Adipose tissue (tissue), 3 donors: ENCODE measurements around the gene ELF4. TPM values are rescaled to one million over a fixed set of nuclear protein-coding genes. Genes with fewer than 3 reads are reported as not detected.
"Not testable (repeated sequence)": the region's sequence is repeated elsewhere in the genome, so short reads cannot be mapped to it uniquely, and the experiment has no call there.

Experiments
- H3K27ac ChIP-seq: one replicate; pipeline ENCODE4 v1.5.1; 2013; ENCODE audit warnings: low read depth, low read length
- WGBS, 3 donors: extraction: QIAGEN DNeasy Blood & Tissue Kit; methylation state at CpG; one replicate each; pipeline ENCODE4 v1.1.7; 2013; 5-methylcytosine and 5-hydroxymethylcytosine counted together
- polyA plus RNA-seq, 3 donors: library from polyadenylated mRNA; stranded (reverse); fragments of 200-250 nt; gene quantifications; one replicate each; pipeline ENCODE4 v1.2.3, GENCODE V29; 2013
- donor health status: healthy with polysubstance abuse.
- donor health status: Bipolar disorder and iron deficiency.
- donor health status: healthy.

The ELF4 gene
- polyA plus RNA-seq, 3 donors, result 1.6 to 10.0 (median 6.7) TPM

DNA sequence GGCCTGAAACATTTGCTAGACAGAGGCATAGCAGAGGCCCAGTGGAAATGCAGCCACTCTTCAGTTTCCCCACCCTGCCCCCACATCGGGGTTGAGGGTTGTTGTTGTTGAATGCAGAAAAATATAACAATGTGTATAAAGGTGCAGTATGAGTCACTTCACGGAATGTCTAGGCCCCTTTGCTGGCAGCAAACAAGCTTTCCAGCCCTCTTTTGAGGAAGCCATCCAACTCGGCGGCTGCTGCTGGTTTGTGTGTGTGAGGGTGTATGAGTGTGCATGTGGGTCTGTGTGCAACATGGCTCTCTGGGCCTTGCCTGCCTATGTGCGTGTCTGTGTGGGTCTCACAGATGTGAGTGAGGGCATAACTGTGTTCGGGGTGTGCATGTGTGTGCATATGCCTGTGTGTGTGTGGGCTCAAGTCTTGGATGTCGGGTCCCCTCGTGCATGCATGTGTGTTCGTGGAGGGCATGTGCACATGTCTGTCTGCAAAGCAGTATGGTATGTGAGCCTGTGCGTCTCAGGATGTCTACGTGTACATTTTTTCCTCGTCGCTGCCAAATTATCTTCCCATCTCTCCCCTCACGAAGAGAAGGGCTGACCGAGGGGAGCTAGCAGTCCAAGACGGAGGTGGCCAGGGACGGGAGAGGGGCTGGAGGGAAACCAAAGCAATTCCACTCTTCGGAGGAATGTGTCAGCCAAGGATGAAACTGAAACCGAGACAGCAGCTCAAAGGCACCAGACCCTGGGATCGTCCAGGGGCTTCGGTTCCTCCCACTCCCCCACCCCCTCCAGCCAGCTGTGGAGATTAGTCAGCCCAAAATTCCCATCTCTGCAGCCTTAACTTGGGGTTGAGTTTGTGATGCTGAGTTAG lies 8.4 kb upstream of the ELF4 start:
- H3K27ac ChIP-seq, result no peak overlapping the region
- WGBS, 3 donors, result 52 to 62% (median 53%) methylated on average over 20 to 21 of the region's 21 CpGs

GRCh38 chrX:130117166-130117565 lies 6.9 kb upstream of the ELF4 start:
- no peak overlapping the region for H3K27ac ChIP-seq
- 78 to 96% (median 89%) methylated on average over 6 to 7 of the region's 7 CpGs for WGBS, 3 donors

DNA sequence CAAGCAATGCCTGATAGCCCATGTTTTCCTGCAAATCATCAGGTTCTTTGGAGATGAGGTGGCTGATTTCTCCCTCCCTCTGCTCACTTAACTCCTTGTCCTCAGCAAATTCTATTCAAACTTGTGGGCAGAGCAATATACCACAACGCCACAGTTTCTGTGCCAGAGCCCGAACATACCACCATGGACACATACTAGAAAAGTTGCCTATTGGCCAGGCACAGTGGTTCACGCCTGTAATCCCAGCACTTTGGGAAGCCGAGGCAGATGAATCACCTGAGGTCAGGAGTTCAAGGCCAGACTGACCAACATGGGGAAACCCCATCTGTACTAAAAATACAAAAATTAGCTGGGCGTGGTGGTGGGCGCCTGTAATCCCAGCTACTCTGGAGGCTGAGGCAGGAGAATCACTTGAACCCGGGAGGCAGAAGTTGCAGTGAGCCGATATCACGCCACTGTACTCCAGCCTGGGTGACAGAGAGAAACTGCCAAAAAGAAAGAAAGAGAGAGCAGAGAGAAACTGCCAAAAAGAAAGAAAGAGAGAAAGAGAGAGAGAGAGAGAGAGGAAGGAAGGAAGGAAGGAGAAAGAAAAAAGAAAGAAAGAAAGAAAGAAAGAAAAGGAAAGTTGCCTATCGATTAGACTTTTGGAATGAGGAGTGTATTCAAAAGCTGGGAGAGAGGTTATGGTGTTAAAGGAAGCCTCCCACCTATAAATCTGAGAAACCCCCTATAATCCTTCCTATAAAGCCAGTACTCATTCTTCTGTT lies 5.0 kb upstream of the ELF4 start:
- 76 to 89% (median 85%) methylated on average over 10 of the region's 10 CpGs for WGBS, 3 donors
- H3K27ac ChIP-seq, result not testable (repeated sequence)

DNA sequence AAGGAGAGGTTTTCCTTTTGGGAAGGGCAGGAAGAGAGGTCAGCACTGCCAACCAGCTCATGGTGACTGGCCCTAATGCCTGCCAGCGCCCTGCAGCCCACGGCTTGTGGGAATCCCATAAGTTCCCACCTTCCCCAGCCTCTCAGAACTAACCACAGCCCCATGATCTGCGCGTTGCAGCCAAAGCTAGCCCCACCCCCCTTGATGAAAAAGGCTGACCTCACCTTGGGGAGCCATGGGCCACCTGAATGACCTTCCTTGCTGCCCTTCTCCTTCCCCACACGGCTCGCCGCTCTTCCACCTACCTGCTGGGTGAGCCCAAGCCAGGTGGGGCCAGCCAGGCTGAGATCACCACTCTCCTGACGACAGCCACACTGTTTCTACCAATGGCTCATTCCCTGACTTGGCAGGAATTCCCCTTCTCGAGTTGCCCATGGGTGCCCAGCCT lies 3.9 kb upstream of the ELF4 start:
- 66 to 89% (median 73%) methylated on average over 3 to 9 of the region's 9 CpGs for WGBS, 3 donors
- no peak overlapping the region for H3K27ac ChIP-seq

GRCh38 chrX:130111220-130112154 lies 1.2 kb upstream of the ELF4 start:
- WGBS, 3 donors, result 35 to 47% (median 37%) methylated on average over 29 to 43 of the region's 43 CpGs
- no peak overlapping the region for H3K27ac ChIP-seq

GRCh38 chrX:130109429-130110378 lies 593 bp downstream of the ELF4 start:
- H3K27ac ChIP-seq, result peak overlapping the region; percentile 66
- WGBS, 3 donors, result 1 to 35% (median 23%) methylated on average over 14 to 81 of the region's 81 CpGs

DNA sequence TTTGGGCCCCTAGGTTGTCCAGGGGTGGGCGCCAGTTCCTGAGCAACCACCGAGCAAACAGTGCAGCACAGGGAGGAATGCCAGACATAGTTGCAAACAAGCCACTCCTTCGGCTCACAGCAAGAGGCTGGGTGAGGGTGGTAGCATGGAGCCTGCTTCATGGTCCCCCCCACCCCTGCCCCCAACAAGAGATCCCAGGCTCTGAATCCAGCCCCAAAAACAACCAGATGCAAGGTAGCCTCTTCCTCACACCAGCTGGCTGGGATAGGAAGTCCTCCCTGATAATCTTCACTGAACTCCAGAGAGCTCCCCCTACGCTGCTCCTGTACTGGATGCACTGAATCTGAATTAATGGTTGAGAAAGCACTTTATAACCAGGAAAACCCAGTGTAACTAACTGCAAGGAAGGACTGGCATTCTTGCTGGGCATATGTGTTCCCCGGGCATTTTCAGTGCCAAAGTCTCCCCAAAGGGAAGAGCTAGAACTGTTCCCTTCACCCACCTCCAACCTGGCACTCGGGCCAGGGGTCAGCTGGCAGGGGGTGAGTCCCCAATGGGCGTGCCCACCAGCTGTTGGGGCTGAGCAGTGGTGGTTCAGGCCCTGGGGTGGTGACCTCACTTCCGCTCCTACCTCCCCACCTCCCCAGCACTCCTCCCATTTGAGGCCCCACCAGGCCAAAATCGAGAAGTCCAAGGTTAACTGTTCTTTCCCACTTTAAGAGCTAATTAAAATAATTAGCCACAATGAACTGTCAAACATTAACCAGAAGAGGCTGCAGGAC lies 1.5 kb downstream of the ELF4 start:
- no peak overlapping the region for H3K27ac ChIP-seq
- WGBS, 3 donors, result 14 to 66% (median 38%) methylated on average over 9 of the region's 9 CpGs

DNA sequence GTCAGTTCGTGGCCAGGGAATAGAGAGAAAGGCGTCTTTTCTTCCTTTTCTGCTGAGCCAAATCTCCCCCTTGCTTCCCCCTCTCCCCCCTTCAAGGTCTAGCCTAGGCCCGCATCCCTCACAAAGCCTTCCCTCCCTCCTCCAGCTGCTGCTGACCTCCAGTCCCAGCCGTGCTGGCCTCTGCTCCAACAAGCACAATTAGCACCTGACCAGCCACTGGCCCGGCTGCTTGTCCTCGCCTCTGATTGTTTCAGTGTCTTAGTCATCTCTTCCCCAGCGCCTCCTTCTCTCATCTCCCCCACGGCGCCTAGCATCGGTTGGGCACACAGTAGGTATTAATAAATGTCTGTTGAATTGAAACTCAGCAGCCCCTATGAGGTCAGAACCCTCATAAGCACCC lies 4.2 kb downstream of the ELF4 start:
- WGBS, 3 donors, result 39 to 69% (median 57%) methylated on average over 8 to 10 of the region's 10 CpGs
- no peak overlapping the region for H3K27ac ChIP-seq

DNA sequence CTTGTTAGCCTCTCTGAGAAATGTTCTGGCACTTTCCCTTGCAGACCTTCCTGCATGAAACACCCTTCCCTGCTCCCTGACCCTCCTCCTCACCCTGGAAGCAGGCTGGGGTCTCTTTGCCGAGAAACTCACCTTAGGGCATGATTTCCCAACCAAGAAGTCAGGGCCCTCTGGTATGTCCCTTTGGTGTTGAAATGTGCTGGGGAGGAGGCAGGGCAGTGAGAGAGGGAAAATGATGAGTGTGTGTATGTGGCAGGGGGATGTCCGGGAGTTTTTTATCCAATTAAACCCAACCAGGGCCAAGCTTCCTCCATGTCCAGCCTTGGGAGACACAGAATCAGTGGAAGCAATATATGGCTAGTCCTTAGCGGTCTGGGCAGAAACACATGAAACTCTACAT lies 5.1 kb downstream of the ELF4 start:
- H3K27ac ChIP-seq, result no peak overlapping the region
- WGBS, 3 donors, result 56 to 82% (median 68%) methylated on average over 3 of the region's 3 CpGs

DNA sequence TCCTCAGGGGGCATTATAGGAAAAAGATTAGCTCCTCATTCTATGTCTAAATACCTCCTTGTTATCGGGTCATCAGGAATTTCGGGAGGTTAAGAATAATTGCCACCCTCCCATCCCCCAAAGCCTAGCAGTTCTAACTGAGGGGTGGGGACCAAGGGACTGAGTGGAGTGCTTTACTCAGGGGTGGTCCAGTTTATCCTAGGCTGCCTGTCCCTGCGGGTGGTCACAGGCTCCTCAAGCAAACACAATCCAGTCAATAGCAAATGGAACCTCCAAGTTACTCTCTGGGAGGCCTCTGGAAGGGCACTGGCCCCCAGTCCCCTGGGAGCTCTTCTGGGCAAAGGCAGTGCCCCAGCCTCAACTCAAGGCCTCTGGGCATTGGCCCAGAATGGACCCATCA lies 6.7 kb downstream of the ELF4 start:
- no peak overlapping the region for H3K27ac ChIP-seq
- WGBS, 3 donors, result 68 to 70% (median 70%) methylated on average over 3 of the region's 3 CpGs

GRCh38 chrX:130100180-130100579 lies 10.1 kb downstream of the ELF4 start:
- H3K27ac ChIP-seq, result no peak overlapping the region
- 33 to 68% (median 45%) methylated on average over 5 of the region's 5 CpGs for WGBS, 3 donors

GRCh38 chrX:130098210-130098552 lies 12.1 kb downstream of the ELF4 start:
- H3K27ac ChIP-seq, result no peak overlapping the region
- 40 to 63% (median 44%) methylated on average over 5 of the region's 5 CpGs for WGBS, 3 donors

- no peak overlapping the region for H3K27ac ChIP-seq
Observed at GRCh38 chrX:130097507-130098209, 12.6 kb downstream of the ELF4 start.

DNA sequence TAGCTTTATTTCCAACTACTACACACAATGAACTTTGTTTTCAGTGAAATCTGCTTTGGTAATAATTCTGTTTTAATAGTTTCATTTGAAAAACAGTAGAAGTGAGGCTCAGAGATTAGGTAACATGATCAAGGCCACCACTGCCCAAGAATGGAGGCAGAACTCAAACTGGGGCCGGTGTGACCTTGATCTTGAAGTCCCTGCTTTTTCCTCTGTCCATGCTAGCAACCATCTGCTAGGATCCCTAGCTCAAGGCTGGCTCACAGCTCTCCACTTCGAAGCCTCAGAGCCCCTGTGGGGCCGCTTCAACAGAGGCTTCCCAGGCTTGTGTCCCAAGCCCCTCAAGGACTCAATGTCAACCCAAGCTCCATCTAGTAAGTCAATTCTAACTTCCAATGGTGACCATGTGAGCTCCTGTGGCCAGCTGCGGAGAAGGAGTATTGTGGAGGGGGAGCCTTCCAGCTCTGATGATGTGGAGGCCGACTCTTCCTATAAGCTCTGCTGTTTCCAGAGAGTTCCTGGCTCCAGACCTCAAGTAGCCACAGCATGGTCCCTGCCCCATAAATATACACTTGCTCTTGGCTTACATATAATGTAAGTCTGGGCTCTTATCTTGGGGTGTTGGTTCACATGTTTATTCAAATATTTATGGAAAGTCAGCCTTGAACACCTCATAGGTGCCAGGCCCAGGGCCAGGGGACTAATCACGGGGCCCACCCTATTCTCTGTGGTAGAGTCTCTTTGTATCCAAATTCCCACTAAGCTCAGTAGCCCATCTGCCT lies 14.9 kb downstream of the ELF4 start:
- WGBS, 3 donors, result 75 to 92% (median 78%) methylated on average over 6 of the region's 6 CpGs

More at GRCh38 chrX:130097507-130098209, 12.6 kb downstream of the ELF4 start:
- 38 to 62% (median 50%) methylated on average over 14 of the region's 14 CpGs for WGBS, 3 donors

DNA sequence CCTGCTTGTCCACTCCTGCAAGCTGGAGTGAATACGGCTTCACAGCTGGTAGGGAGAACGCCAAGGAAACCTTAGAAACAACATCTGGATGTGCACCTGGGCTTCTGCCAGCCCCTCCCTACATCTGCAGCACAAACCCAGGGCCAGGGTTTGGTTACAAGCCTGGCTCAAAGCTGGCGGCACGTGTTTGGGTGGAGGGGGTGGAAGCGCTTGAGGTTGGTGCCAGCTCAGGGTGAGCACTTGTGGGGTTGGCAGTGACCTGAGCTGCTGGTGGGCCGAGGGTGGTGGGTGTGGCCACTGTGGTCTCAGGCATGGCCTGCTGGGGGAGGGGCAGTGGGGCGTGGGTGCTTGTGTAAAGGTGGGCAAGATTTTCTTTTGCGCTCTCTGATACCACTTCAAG lies 15.6 kb downstream of the ELF4 start:
- H3K27ac ChIP-seq, result no peak overlapping the region
- 60 to 79% (median 63%) methylated on average over 8 of the region's 8 CpGs for WGBS, 3 donors

More for the DNA sequence above, 14.9 kb downstream of the ELF4 start:
- H3K27ac ChIP-seq, result no peak overlapping the region
